Measurements from ENCODE around the gene SDC1. TPM values are rescaled to one million over a fixed set of nuclear protein-coding genes. Genes with fewer than 3 reads are reported as not detected.

SDC1 gene
- total RNA-seq, 1 experiment from 2014 or later, result 11.5 TPM

DNA sequence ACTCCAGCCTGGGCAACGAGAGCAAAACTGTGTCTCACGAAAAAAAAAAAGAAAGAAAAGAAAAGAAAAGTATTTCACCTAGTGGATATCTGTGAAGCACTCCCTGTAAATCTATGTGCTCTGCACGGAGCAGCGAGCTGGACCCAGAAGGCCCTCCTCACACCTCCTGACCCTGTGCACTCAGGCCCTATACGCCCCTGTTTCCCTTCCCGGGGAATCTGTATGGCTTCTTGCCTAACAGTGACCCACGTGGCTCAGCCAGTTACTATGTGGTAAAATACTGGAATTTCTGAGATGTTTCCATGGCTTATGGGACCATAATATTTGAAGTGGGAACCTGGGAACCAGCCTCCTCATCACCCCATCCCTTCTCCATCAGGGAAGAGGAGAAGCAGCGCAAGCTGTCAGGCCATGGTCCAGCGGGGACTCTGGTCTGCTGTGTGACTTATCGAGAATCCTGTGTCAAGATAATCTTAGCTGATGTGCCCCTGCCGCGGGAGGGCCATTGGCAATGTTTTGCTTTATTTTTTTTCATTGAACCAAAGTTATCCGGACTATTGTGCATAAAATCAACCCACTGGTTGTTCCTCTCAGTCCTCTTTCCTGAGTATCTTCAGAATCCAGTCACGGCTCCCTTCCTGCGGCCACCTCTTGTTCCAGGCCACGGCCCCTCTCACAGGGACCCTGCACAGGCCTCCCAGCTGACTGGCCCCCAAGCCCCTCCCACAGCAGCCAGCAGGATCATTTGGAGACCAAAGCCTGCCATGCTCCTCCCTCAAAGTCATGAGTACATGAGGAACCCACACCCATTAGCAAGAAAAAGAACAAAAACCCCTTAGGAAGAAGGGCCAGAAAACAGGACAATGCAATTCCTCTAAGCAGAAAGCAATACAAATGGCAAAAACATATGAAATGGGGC, 30.6 kb downstream of the SDC1 start:
- no peak overlapping the region for H3K9ac ChIP-seq (ENCODE audit: low read length)
- no peaks in the 10 kb centered on the region for H3K79me2 ChIP-seq (ENCODE audit: low read length)
- H3K9me2 ChIP-seq (replicated peaks; ENCODE audit: insufficient read depth, low read length), result no peaks in the 10 kb centered on the region
- no peaks in the 10 kb centered on the region for H4K20me1 ChIP-seq (ENCODE audit: insufficient read depth, low read depth, low read length)
- no peak overlapping the region for H3K4me2 ChIP-seq (ENCODE audit: low read depth, low read length, poor library complexity, severe bottlenecking)
- H3K4me3 ChIP-seq (ENCODE audit: low read length), result no peak overlapping the region
- H3K27me3 ChIP-seq (ENCODE audit: low read length), result no peaks in the 10 kb centered on the region
- no peak overlapping the region for H3K27ac ChIP-seq (ENCODE audit: low read length)
- H2AFZ ChIP-seq (ENCODE audit: low read length), result no peak overlapping the region
- no peak for DNase-seq
- no peaks in the 10 kb centered on the region for H3K36me3 ChIP-seq (ENCODE audit: insufficient read depth, low read length)
- H3K9me3 ChIP-seq (ENCODE audit: low read length), result no peaks in the 10 kb centered on the region
- no peaks in the 10 kb centered on the region for H3K4me1 ChIP-seq (ENCODE audit: low read length)

DNA sequence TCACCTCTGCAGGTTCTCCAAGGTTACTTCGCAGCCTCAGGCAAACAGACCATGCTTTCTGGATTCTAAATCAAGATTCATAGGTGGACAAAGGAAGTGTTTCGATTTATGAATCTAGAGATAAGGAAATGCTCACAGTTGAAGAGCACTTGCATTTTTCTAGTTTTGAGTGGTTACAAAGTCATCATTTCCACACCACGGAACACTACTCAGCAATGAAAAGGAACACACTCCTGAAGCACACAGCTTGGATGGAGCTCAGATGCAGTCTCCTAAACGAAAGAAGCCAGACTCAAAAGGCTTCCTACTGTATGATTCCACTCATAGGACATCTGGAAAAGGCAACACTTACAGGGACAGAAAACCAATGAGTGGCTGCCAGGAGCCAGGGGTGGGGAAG, 31.7 kb downstream of the SDC1 start:
- Histone ChIP-seq H3K36me3 (ENCODE audit: insufficient read depth, low read length) (no peaks in the 10 kb centered on the region), H3K4me2 (ENCODE audit: low read depth, low read length, poor library complexity, severe bottlenecking) (no peak overlapping the region), H4K20me1 (ENCODE audit: insufficient read depth, low read depth, low read length) (no peaks in the 10 kb centered on the region), H2AFZ (ENCODE audit: low read length) (no peak overlapping the region), H3K9me3 (ENCODE audit: low read length) (no peaks in the 10 kb centered on the region), H3K4me3 (ENCODE audit: low read length) (no peak overlapping the region), H3K9me2 (replicated peaks; ENCODE audit: insufficient read depth, low read length) (no peaks in the 10 kb centered on the region), H3K79me2 (ENCODE audit: low read length) (no peaks in the 10 kb centered on the region), H3K9ac (ENCODE audit: low read length) (no peak overlapping the region), H3K27ac (ENCODE audit: low read length) (no peak overlapping the region), H3K4me1 (ENCODE audit: low read length) (peaks cover 3% of the 10 kb centered on the region; the same call in 1 of the 2 replicates), H3K27me3 (ENCODE audit: low read length) (no peaks in the 10 kb centered on the region)
- DNase-seq, result no peak

GRCh38 chr2:20192781-20193180, 32.1 kb downstream of the SDC1 start:
- Histone ChIP-seq H3K4me1 (ENCODE audit: low read length) (peaks cover 3% of the 10 kb centered on the region; the same call in 1 of the 2 replicates), H3K9ac (ENCODE audit: low read length) (no peak overlapping the region), H3K4me2 (ENCODE audit: low read depth, low read length, poor library complexity, severe bottlenecking) (no peak overlapping the region), H3K9me3 (ENCODE audit: low read length) (no peaks in the 10 kb centered on the region), H3K36me3 (ENCODE audit: insufficient read depth, low read length) (no peaks in the 10 kb centered on the region), H3K27ac (ENCODE audit: low read length) (no peak overlapping the region), H3K9me2 (replicated peaks; ENCODE audit: insufficient read depth, low read length) (no peaks in the 10 kb centered on the region), H3K4me3 (ENCODE audit: low read length) (no peak overlapping the region), H2AFZ (ENCODE audit: low read length) (no peak overlapping the region), H4K20me1 (ENCODE audit: insufficient read depth, low read depth, low read length) (no peaks in the 10 kb centered on the region), H3K27me3 (ENCODE audit: low read length) (no peaks in the 10 kb centered on the region), H3K79me2 (ENCODE audit: low read length) (no peaks in the 10 kb centered on the region)
- DNase-seq, result no peak

- DNase-seq, result no peak
- Histone ChIP-seq H3K27ac (ENCODE audit: low read length) (no peak overlapping the region), H3K4me1 (ENCODE audit: low read length) (peaks cover 10% of the 10 kb centered on the region), H3K9me3 (ENCODE audit: low read length) (no peaks in the 10 kb centered on the region), H2AFZ (ENCODE audit: low read length) (no peak overlapping the region), H3K4me2 (ENCODE audit: low read depth, low read length, poor library complexity, severe bottlenecking) (no peak overlapping the region), H3K9ac (ENCODE audit: low read length) (no peak overlapping the region), H3K4me3 (ENCODE audit: low read length) (no peak overlapping the region), H3K9me2 (replicated peaks; ENCODE audit: insufficient read depth, low read length) (no peaks in the 10 kb centered on the region), H3K27me3 (ENCODE audit: low read length) (no peaks in the 10 kb centered on the region), H4K20me1 (ENCODE audit: insufficient read depth, low read depth, low read length) (no peaks in the 10 kb centered on the region), H3K36me3 (ENCODE audit: insufficient read depth, low read length) (no peaks in the 10 kb centered on the region), H3K79me2 (ENCODE audit: low read length) (no peaks in the 10 kb centered on the region)
Observed at GRCh38 chr2:20191714-20192569, 33.0 kb downstream of the SDC1 start.

- no peaks in the 10 kb centered on the region for H3K36me3 ChIP-seq (ENCODE audit: insufficient read depth, low read length)
- no peaks in the 10 kb centered on the region for H3K79me2 ChIP-seq (ENCODE audit: low read length)
- no peak overlapping the region for H3K9ac ChIP-seq (ENCODE audit: low read length)
- no peak overlapping the region for H3K27ac ChIP-seq (ENCODE audit: low read length)
- H3K4me3 ChIP-seq (ENCODE audit: low read length), result no peak overlapping the region
- no peaks in the 10 kb centered on the region for H3K27me3 ChIP-seq (ENCODE audit: low read length)
- H2AFZ ChIP-seq (ENCODE audit: low read length), result no peak overlapping the region
- no peaks in the 10 kb centered on the region for H3K9me3 ChIP-seq (ENCODE audit: low read length)
- H3K9me2 ChIP-seq (replicated peaks; ENCODE audit: insufficient read depth, low read length), result no peaks in the 10 kb centered on the region
- H3K4me1 ChIP-seq (ENCODE audit: low read length), result peaks cover 19% of the 10 kb centered on the region
- no peak for DNase-seq
- H4K20me1 ChIP-seq (ENCODE audit: insufficient read depth, low read depth, low read length), result no peaks in the 10 kb centered on the region
- H3K4me2 ChIP-seq (ENCODE audit: low read depth, low read length, poor library complexity, severe bottlenecking), result no peak overlapping the region
Observed at GRCh38 chr2:20190876-20191713, 33.8 kb downstream of the SDC1 start.

GRCh38 chr2:20190170-20190569, 34.8 kb downstream of the SDC1 start:
- Histone ChIP-seq H3K79me2 (ENCODE audit: low read length) (no peaks in the 10 kb centered on the region), H2AFZ (ENCODE audit: low read length) (no peak overlapping the region), H3K36me3 (ENCODE audit: insufficient read depth, low read length) (no peaks in the 10 kb centered on the region), H3K27ac (ENCODE audit: low read length) (no peak overlapping the region), H3K4me3 (ENCODE audit: low read length) (no peak overlapping the region), H3K9me2 (replicated peaks; ENCODE audit: insufficient read depth, low read length) (no peaks in the 10 kb centered on the region), H3K4me2 (ENCODE audit: low read depth, low read length, poor library complexity, severe bottlenecking) (no peak overlapping the region), H3K9me3 (ENCODE audit: low read length) (no peaks in the 10 kb centered on the region), H3K4me1 (ENCODE audit: low read length) (peaks cover 22% of the 10 kb centered on the region), H4K20me1 (ENCODE audit: insufficient read depth, low read depth, low read length) (no peaks in the 10 kb centered on the region), H3K27me3 (ENCODE audit: low read length) (no peaks in the 10 kb centered on the region), H3K9ac (ENCODE audit: low read length) (no peak overlapping the region)
- DNase-seq, result no peak

GRCh38 chr2:20189299-20189931, 35.5 kb downstream of the SDC1 start:
- H3K4me1 ChIP-seq (ENCODE audit: low read length), result peaks cover 22% of the 10 kb centered on the region
- H3K4me3 ChIP-seq (ENCODE audit: low read length), result no peak overlapping the region
- no peaks in the 10 kb centered on the region for H3K27me3 ChIP-seq (ENCODE audit: low read length)
- H2AFZ ChIP-seq (ENCODE audit: low read length), result no peak overlapping the region
- H3K4me2 ChIP-seq (ENCODE audit: low read depth, low read length, poor library complexity, severe bottlenecking), result no peak overlapping the region
- H3K9ac ChIP-seq (ENCODE audit: low read length), result no peak overlapping the region
- H4K20me1 ChIP-seq (ENCODE audit: insufficient read depth, low read depth, low read length), result no peaks in the 10 kb centered on the region
- H3K9me2 ChIP-seq (replicated peaks; ENCODE audit: insufficient read depth, low read length), result no peaks in the 10 kb centered on the region
- no peak overlapping the region for H3K27ac ChIP-seq (ENCODE audit: low read length)
- H3K9me3 ChIP-seq (ENCODE audit: low read length), result no peaks in the 10 kb centered on the region
- no peak for DNase-seq
- no peaks in the 10 kb centered on the region for H3K79me2 ChIP-seq (ENCODE audit: low read length)
- H3K36me3 ChIP-seq (ENCODE audit: insufficient read depth, low read length), result no peaks in the 10 kb centered on the region

All from Karpas-422 (cell line).